Measurements from ENCODE around the gene ACTBL2.

Gene ACTBL2

DNA sequence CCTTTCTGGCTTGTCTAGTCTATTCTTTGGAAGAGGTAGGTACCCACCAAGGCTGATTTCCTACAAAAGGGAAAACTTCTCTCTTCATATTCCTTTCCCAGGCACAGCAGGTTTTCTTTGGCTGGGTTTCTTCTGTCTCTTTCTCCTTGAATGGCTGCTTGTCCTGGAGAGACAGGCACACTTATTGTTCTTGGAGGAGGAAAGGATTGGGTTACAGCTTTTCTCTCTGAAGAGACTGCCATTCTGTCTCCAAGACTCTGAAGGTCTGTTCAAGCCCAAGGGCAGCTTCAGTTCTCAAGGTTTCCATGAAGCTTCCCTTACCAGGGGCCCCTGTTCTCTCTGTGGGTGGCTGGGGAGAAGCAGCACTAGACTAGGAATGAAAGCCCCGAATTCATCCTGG, 33.9 kb downstream of the ACTBL2 start:
- no peak for DNase-seq (ENCODE audit: low spot score)

- no peak for DNase-seq (ENCODE audit: low spot score)
These were observed 34.3 kb downstream of the ACTBL2 start for GRCh38 chr5:57448287-57448686.

- no peak for DNase-seq (ENCODE audit: low spot score)
These were observed 35.0 kb downstream of the ACTBL2 start for GRCh38 chr5:57447658-57448057.

DNA sequence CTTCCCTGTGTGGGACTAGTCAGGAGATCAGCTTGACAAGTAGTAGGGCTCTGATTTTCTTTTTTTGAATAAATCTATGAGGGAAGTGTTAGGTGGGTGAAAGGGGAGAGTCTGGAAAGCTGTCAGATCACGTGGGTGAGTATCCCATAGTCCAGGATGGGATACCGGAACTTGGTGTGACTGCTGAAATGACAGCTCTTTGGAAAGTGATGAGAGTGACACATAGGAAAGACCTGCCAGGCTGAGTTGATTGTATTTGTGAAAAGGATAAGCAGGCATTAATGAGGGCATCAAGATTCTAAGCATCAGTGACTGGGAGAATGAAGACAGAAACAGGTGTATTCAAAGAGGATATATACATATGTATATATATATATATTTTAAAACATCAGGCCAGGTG, 35.6 kb downstream of the ACTBL2 start:
- no peak for DNase-seq (ENCODE audit: low spot score)

- DNase-seq (ENCODE audit: low spot score), result no peak
These were observed 36.9 kb downstream of the ACTBL2 start for GRCh38 chr5:57445705-57446037.

- no peak for DNase-seq (ENCODE audit: low spot score)
These were observed 37.5 kb downstream of the ACTBL2 start for GRCh38 chr5:57445006-57445704.

- no peak for DNase-seq (ENCODE audit: low spot score)
These were observed 40.4 kb downstream of the ACTBL2 start for GRCh38 chr5:57442080-57442839.

- no peak for DNase-seq (ENCODE audit: low spot score)
These were observed 41.1 kb downstream of the ACTBL2 start for GRCh38 chr5:57441557-57441956.

- DNase-seq (ENCODE audit: low spot score), result no peak
These were observed 43.0 kb downstream of the ACTBL2 start for GRCh38 chr5:57439601-57440000.

DNA sequence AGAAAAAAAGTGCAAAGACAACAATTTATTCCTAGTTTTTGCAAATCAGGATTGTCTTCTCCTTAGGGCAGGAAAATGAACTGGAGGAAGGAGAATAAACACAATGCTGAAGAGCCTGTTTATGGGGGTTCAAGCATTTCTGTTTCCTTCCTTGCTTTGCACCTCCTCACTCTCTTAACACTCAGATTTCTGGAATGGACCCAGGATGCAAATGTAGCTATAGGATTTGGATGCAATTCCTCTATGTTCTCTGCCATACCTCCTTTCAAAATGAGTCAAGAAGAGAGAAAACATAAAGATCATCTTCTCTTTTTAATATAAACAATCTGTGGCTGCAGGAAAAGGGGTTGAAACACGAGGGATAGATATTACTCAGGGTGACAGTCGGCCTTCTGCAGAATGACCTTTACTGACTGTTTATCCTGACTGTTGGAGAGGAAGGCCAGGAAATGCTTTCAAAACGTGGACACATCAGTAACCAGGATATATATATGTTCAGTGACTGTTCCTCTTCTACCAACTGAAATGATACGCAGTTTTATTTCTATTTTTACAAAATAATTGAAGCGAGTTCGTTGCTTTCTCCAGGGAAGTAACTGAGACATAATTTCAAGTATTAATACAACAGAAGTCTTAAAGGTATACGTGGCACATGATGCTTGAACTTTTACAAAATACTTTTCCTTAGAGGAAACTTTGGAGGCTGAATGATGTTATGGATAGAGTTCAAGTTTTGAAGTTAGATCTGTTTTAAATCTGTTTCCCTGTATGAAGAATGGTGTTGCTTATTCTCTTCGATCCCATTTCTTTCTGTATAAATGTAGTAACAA, 44.4 kb downstream of the ACTBL2 start:
- DNase-seq (ENCODE audit: low spot score), result no peak

DNA sequence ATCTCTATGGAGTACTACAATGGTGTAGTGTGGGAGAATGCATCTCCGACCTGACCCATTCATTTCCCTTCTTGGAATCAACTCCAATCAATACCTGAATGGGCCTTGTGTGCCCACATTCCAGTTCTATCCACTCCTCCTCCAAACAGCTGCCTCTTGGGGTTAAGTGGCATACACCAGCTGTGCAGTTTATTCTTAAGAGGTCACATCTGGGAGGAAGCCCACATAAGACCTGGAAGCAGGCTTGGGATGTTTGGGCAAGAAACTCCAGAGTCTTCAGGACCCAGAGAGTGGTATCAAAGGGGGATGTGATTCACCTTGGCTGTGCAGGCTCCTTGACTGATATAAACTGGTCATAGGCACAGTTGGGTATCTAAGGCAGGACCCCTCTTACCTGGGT, 46.0 kb downstream of the ACTBL2 start:
- no peak for DNase-seq (ENCODE audit: low spot score)

DNA sequence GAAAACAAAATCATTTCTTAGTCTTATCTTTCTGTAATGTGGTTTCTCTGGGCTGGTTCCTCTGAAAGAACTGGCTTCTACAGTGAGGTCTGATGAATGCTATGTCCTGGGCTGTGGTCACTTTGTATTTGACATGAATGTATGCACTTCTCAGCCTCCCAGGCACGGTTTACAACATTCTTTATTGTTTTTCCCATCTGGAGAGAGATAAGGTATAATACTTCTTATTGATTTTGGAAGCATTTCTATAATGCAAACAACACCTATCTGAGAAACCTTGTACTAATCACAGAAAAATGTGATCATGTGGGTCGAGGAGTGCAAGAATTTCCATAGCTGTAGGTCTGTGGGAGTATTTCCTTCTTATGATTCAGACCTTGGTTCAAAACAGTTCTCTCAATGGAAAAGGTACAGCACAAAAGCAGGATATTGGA, 46.9 kb downstream of the ACTBL2 start:
- no peak for DNase-seq (ENCODE audit: low spot score)

DNA sequence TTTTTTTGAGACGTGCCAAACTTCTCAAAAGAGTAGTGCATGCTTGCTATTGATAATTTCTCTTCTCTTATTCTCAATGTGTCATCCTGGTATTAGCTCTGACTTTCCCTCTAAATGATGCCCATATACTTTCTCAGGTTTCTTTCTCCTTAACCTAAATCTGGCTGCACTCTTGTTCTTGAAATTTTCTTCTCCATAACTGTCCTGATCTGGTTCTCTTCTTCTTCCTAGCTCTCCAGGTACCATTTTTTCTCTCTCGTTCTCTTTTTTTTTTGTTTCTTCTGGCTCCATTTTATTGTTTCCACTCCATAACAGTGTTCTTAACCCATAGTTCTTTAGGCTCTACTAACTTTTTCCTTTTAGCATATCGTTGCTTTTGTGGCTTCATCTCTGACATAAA, 47.9 kb downstream of the ACTBL2 start:
- DNase-seq (ENCODE audit: low spot score), result no peak

- no peak for DNase-seq (ENCODE audit: low spot score)
These were observed 48.4 kb downstream of the ACTBL2 start for GRCh38 chr5:57434227-57434640.

DNA sequence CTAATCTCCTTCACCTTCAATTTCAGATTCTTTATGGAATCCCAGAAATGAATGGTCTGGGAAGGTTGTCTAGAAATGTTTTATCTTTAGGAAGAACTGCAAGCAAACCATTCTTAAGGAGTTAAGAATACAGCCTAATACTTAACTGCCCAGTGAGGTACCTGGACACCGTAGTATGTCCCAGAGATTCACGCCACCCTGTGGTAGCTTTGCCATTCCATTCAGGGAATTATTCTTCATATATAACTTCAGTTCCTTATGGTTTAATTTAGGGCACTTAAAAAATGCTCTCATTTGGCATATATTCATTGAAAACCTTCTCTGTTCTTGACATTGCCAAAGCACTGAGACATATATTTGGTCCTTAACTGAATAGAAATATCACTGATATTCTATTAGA, 49.7 kb downstream of the ACTBL2 start:
- no peak for DNase-seq (ENCODE audit: low spot score)

- DNase-seq (ENCODE audit: low spot score), result no peak
These were observed 50.9 kb downstream of the ACTBL2 start for GRCh38 chr5:57431759-57432158.

All from CD4-positive, alpha-beta T cell treated with Interleukin-15 for 4 hours (primary cell).